Raji (cell line): ENCODE data around the gene TTI1.

ENCODE experiments used
- POLR2A ChIP-seq: IDR thresholded peaks from 2 replicates; pipeline ENCODE4 v1.6.1; 2011; ENCODE audit warnings: low read depth, low read length, control low read depth; ENCODE audit not compliant: insufficient read depth

TTI1 gene

GRCh38 chr20:37944456-37944981 lies 88.7 kb downstream of the TTI1 start:
- no peak for TF ChIP-seq POLR2A

- TF ChIP-seq POLR2A: no peak
These were observed 89.5 kb downstream of the TTI1 start for GRCh38 chr20:37943501-37944455.

GRCh38 chr20:37943033-37943432 lies 90.2 kb downstream of the TTI1 start:
- no peak for TF ChIP-seq POLR2A

- no peak for TF ChIP-seq POLR2A
These were observed 91.3 kb downstream of the TTI1 start for GRCh38 chr20:37941992-37942391.

- TF ChIP-seq POLR2A: no peak
These were observed 91.9 kb downstream of the TTI1 start for GRCh38 chr20:37941332-37941731.

- no peak for TF ChIP-seq POLR2A
These were observed 92.4 kb downstream of the TTI1 start for GRCh38 chr20:37940858-37941257.

- TF ChIP-seq POLR2A: no peak
These were observed 93.3 kb downstream of the TTI1 start for GRCh38 chr20:37939701-37940560.

- TF ChIP-seq POLR2A: no peak
These were observed 94.3 kb downstream of the TTI1 start for GRCh38 chr20:37938954-37939353.

- TF ChIP-seq POLR2A: no peak
These were observed 95.0 kb downstream of the TTI1 start for GRCh38 chr20:37938181-37938750.

GRCh38 chr20:37937686-37938085 lies 95.6 kb downstream of the TTI1 start:
- no peak for TF ChIP-seq POLR2A

GRCh38 chr20:37936451-37936850 lies 96.8 kb downstream of the TTI1 start:
- TF ChIP-seq POLR2A: no peak

GRCh38 chr20:37936041-37936440 lies 97.2 kb downstream of the TTI1 start:
- no peak for TF ChIP-seq POLR2A

GRCh38 chr20:37935435-37935834 lies 97.8 kb downstream of the TTI1 start:
- no peak for TF ChIP-seq POLR2A

- no peak for TF ChIP-seq POLR2A
These were observed 98.5 kb downstream of the TTI1 start for GRCh38 chr20:37934634-37935375.
